Cardiac muscle cell (in vitro differentiated cells and primary cell): ENCODE data around the gene GRK2. TPM values are rescaled to one million over a fixed set of nuclear protein-coding genes. Genes with fewer than 3 reads are reported as not detected.
A peak's percentile ranks its signal among the peaks of the same experiment; 100 is the strongest.

ENCODE experiments used
- DNase-seq, 2 donors: peaks; one replicate each; pipeline versions ENCODE4 v3.0.0 to v3.0.0-alpha.2; 2010 to 2017; ENCODE audit warnings: low read depth in 1 of 2, low spot score in 1 of 2
- H3K27ac ChIP-seq: fragments of 200-600 bp; sonication (generic); 2 replicates; pipeline ENCODE4 v1.5.1; 2016
- H3K27me3 ChIP-seq: fragments of 200-600 bp; sonication (generic); 2 replicates; pipeline ENCODE4 v1.6.0; 2016; ENCODE audit warnings: control low read depth
- H3K36me3 ChIP-seq: fragments of 200-600 bp; sonication (generic); 2 replicates; pipeline ENCODE4 v1.5.1; 2016; ENCODE audit warnings: control low read depth
- H3K4me1 ChIP-seq: fragments of 200-600 bp; sonication (generic); 2 replicates; pipeline ENCODE4 v1.8.1; 2017; ENCODE audit warnings: low read depth, mild to moderate bottlenecking, mixed run types
- H3K4me3 ChIP-seq: fragments of 200-600 bp; sonication (generic); 2 replicates; pipeline ENCODE4 v1.5.1; 2016; ENCODE audit warnings: mild to moderate bottlenecking
- H3K9me3 ChIP-seq: fragments of 200-600 bp; sonication (generic); 2 replicates; pipeline ENCODE4 v1.5.1; 2017; ENCODE audit warnings: low read depth, mild to moderate bottlenecking, control low read depth
- CTCF ChIP-seq: IDR thresholded peaks from 2 replicates; pipeline ENCODE4 v1.5.1; 2012; ENCODE audit warnings: low read depth, mild to moderate bottlenecking, low read length
- polyA plus RNA-seq: library from polyadenylated mRNA; unstranded; fragments of >200 nt; fragmentation: Nextera tagmentation; extraction: Ambion mirVana; gene quantifications from 2 replicates; pipeline ENCODE4 v1.2.1, GENCODE V29; 2016
- total RNA-seq: library from RNA; depleted of rRNA; stranded (reverse); fragments of >200 nt; gene quantifications from 2 replicates; pipeline ENCODE4 v1.2.3, GENCODE V29; 2016

The GRK2 gene
- total and polyA plus RNA-seq, 2 experiments from 2014 or later: 62.9 to 72.1 TPM

- H3K27ac ChIP-seq: no peak overlapping the region
- no peak for DNase-seq
- H3K4me3 ChIP-seq: no peak overlapping the region
- peaks cover 11% of the 10 kb centered on the region for H3K4me1 ChIP-seq
- no peaks in the 10 kb centered on the region for H3K9me3 ChIP-seq
- no peaks in the 10 kb centered on the region for H3K27me3 ChIP-seq
- peaks cover 6% of the 10 kb centered on the region for H3K36me3 ChIP-seq
- TF ChIP-seq CTCF: no peak
Observed at GRCh38 chr11:67292671-67293070, 26.4 kb downstream of the GRK2 start.

- DNase-seq: peak in 1 of 2 donors; percentile 64
- Histone ChIP-seq H3K4me1 (peaks cover 6% of the 10 kb centered on the region), H3K9me3 (no peaks in the 10 kb centered on the region), H3K27me3 (no peaks in the 10 kb centered on the region), H3K4me3 (no peak overlapping the region), H3K36me3 (peaks cover 6% of the 10 kb centered on the region), H3K27ac (no peak overlapping the region)
- TF ChIP-seq CTCF: no peak
Observed at GRCh38 chr11:67293090-67293489, 26.8 kb downstream of the GRK2 start.

- no peak for DNase-seq
- H3K36me3 ChIP-seq: peaks cover 6% of the 10 kb centered on the region
- no peaks in the 10 kb centered on the region for H3K27me3 ChIP-seq
- H3K4me1 ChIP-seq: no peaks in the 10 kb centered on the region
- no peak overlapping the region for H3K27ac ChIP-seq
- no peaks in the 10 kb centered on the region for H3K9me3 ChIP-seq
- no peak overlapping the region for H3K4me3 ChIP-seq
- TF ChIP-seq CTCF: no peak
Observed at GRCh38 chr11:67295846-67296245, 29.6 kb downstream of the GRK2 start.

GRCh38 chr11:67298786-67299185, 32.5 kb downstream of the GRK2 start:
- Histone ChIP-seq H3K27me3 (no peaks in the 10 kb centered on the region), H3K27ac (no peak overlapping the region), H3K4me3 (no peak overlapping the region), H3K4me1 (no peaks in the 10 kb centered on the region), H3K9me3 (no peaks in the 10 kb centered on the region), H3K36me3 (no peaks in the 10 kb centered on the region)
- no peak for TF ChIP-seq CTCF
- DNase-seq: no peak

GRCh38 chr11:67299471-67300191, 33.4 kb downstream of the GRK2 start:
- Histone ChIP-seq H3K9me3 (no peaks in the 10 kb centered on the region), H3K36me3 (no peaks in the 10 kb centered on the region), H3K4me1 (no peaks in the 10 kb centered on the region), H3K27me3 (no peaks in the 10 kb centered on the region), H3K27ac (no peak overlapping the region), H3K4me3 (no peak overlapping the region)
- DNase-seq: no peak
- no peak for TF ChIP-seq CTCF
